ENCODE results near the gene ZNF423. TPM values are rescaled to one million over a fixed set of nuclear protein-coding genes. Genes with fewer than 3 reads are reported as not detected.

Gene ZNF423
- total and polyA plus RNA-seq, 2 of the 13 experiments (the other 11 are each of a cell fraction or from before 2014, with no cell fraction given) = 0.07 to 0.31 TPM

DNA sequence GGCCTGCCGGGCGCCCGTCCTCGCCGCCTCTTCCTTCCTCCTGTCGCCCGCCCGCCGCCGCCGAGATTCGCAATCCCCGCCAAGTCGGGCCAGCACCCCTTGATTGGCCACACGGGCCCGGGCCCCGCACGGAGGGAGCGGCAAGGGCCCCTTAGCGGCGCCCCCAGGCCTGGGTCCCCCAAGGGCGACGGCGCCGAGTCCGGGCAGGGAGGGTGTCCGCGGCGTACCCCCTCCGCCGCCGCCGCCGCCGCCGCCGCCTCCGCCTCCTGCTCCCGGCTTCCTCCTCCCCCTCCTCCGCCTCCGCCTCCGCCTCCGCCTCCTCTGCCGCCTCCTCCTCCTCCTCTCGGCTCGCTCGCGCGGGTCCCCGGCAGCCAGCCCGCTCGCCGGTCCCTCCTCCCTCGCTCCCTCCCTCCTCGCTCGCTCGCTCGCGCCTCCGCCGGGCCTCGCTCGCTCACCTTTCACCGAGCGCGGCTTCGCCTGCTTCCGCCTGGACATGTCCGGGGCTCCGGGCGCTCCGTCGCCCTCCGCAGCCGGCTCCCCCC lies 561 bp downstream of the ZNF423 start (continued):
- no peak for TF ChIP-seq ZFP91 (CRISPR knock-in tag; IDR thresholded peaks at IDR 0.05; ENCODE audit: borderline replicate concordance)
- peak; percentile 44; the same call in 1 of the 2 replicates for TF ChIP-seq TFDP1 (CRISPR knock-in tag; IDR thresholded peaks at IDR 0.05; ENCODE audit: borderline replicate concordance)
- no peak for TF ChIP-seq BCL3 (CRISPR knock-in tag; IDR thresholded peaks at IDR 0.05)
- no peak for TF ChIP-seq KDM3A (CRISPR knock-in tag; IDR thresholded peaks at IDR 0.05; ENCODE audit: low read depth)
- TF ChIP-seq TGIF2 (CRISPR knock-in tag; IDR thresholded peaks at IDR 0.05) = no peak
- no peak for TF ChIP-seq FOXA1 (IDR thresholded peaks at IDR 0.05)
- no peak for TF ChIP-seq FOXA1 (CRISPR knock-in tag; IDR thresholded peaks at IDR 0.05)
- TF ChIP-seq SAP130 (CRISPR knock-in tag; IDR thresholded peaks at IDR 0.05; ENCODE audit: low read depth) = peak; percentile 32; the same call in 1 of the 2 replicates
- no peak for TF ChIP-seq GFI1 (CRISPR knock-in tag; IDR thresholded peaks at IDR 0.05; ENCODE audit: borderline replicate concordance)
- TF ChIP-seq FOXO4 (CRISPR knock-in tag; conservative IDR thresholded peaks at IDR 0.05) = no peak
- TF ChIP-seq, protein P1, sequence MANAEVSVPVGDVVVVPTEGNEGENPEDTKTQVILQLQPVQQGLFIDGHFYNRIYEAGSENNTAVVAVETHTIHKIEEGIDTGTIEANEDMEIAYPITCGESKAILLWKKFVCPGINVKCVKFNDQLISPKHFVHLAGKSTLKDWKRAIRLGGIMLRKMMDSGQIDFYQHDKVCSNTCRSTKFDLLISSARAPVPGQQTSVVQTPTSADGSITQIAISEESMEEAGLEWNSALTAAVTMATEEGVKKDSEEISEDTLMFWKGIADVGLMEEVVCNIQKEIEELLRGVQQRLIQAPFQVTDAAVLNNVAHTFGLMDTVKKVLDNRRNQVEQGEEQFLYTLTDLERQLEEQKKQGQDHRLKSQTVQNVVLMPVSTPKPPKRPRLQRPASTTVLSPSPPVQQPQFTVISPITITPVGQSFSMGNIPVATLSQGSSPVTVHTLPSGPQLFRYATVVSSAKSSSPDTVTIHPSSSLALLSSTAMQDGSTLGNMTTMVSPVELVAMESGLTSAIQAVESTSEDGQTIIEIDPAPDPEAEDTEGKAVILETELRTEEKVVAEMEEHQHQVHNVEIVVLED (CRISPR knock-in tag; IDR thresholded peaks at IDR 0.05; ENCODE audit: borderline replicate concordance) = no peak
- no peak for TF ChIP-seq REPIN1 (CRISPR knock-in tag; IDR thresholded peaks at IDR 0.05; ENCODE audit: borderline replicate concordance, low read depth)
- TF ChIP-seq ZNF772 (CRISPR knock-in tag; IDR thresholded peaks at IDR 0.05) = no peak
- TF ChIP-seq TRAFD1 (CRISPR knock-in tag; IDR thresholded peaks at IDR 0.05; ENCODE audit: borderline replicate concordance) = no peak
- no peak for TF ChIP-seq NFE2 (CRISPR knock-in tag; IDR thresholded peaks at IDR 0.05)
- TF ChIP-seq, protein P2, sequence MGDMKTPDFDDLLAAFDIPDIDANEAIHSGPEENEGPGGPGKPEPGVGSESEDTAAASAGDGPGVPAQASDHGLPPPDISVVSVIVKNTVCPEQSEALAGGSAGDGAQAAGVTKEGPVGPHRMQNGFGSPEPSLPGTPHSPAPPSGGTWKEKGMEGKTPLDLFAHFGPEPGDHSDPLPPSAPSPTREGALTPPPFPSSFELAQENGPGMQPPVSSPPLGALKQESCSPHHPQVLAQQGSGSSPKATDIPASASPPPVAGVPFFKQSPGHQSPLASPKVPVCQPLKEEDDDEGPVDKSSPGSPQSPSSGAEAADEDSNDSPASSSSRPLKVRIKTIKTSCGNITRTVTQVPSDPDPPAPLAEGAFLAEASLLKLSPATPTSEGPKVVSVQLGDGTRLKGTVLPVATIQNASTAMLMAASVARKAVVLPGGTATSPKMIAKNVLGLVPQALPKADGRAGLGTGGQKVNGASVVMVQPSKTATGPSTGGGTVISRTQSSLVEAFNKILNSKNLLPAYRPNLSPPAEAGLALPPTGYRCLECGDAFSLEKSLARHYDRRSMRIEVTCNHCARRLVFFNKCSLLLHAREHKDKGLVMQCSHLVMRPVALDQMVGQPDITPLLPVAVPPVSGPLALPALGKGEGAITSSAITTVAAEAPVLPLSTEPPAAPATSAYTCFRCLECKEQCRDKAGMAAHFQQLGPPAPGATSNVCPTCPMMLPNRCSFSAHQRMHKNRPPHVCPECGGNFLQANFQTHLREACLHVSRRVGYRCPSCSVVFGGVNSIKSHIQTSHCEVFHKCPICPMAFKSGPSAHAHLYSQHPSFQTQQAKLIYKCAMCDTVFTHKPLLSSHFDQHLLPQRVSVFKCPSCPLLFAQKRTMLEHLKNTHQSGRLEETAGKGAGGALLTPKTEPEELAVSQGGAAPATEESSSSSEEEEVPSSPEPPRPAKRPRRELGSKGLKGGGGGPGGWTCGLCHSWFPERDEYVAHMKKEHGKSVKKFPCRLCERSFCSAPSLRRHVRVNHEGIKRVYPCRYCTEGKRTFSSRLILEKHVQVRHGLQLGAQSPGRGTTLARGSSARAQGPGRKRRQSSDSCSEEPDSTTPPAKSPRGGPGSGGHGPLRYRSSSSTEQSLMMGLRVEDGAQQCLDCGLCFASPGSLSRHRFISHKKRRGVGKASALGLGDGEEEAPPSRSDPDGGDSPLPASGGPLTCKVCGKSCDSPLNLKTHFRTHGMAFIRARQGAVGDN (CRISPR knock-in tag; IDR thresholded peaks at IDR 0.05) = peak; percentile 68

Data from HepG2 (cell line).